HG03066 (cell line): ENCODE measurements around the gene NHEJ1.
A peak's percentile ranks its signal among the peaks of the same experiment; 100 is the strongest.

ENCODE experiments used
- ATAC-seq: cut with Tn5 transposase; IDR thresholded peaks from one replicate; pipeline ENCODE4 v1.9.1; 2021; ENCODE audit warnings: low read depth; ENCODE audit not compliant: unreplicated experiment

Gene NHEJ1

DNA sequence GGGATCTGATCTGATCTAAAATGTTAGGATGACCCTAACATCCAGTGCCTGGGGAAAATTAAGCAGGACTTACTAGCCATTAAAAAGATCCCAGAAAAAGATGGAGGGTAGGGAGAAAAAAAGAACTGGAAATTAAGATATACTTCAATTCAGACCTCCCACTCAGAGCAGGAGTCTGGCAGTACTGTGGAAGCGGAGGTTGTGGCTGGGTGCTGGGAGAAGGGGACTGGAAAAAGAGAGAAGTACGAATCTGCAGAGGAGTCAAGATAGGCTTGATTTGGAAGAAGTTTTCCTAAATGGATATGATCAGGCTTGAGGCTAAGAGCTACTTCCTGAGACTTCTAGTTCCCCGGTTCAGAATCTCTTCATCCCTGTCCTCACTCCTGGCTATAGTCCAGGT lies 66.4 kb downstream of the NHEJ1 start:
- ATAC-seq = no peak

DNA sequence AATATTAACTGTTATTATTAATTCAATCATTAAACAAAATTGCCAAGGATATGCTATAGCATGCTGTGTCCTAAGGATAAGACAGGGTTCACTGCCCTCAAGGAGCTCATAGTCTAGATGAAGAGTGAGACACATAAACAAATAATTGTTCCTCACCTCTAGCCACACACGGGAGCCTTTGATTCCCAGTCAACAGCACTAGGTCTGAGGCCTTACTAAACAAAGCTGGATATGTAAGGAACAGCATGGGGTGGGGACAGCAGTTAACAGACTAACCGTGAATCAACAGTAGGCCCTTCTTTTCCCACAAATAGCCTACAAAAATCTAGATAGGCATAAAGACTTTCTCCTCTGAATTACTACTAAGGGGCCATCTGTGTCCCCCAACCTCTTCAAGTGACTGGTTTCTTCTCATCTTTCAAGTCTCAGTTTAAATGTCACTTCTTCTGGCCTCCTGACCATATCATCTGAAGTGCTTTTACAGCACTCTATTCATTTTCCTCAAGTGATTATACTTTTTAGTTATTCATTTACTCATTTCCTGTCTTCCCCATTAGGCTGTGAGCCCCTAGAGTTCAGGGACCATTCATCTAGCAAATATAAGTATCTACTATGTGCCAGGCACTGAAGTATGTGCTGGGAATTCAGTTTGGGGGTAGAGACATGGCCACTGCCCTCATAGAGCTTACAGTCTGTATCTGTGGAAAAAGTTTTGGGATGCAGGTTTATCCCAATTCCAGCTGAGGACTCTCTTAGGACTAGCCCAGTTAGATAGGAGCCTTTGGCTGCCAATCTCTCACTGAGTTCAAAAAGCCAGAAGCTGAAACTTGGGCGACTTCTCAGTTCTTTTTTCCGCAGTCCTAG lies 69.9 kb downstream of the NHEJ1 start:
- no peak for ATAC-seq

DNA sequence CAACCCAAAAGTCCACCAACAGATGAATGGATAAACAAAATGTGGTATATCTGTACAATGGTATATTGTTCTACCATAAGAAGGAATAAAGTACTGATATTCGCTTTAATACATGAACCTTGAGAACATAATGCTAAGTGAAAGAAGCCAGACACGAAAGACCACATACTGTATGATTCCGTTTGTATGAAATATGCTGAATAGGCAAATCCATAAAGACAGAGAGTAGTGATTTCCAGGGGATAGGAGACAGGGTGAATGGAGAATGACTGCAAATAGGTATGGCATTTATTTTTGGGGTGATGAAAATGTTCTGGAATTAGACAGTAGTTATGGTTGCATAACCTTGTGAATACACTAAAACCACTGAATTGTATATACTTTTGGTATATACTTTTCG lies 71.3 kb downstream of the NHEJ1 start:
- ATAC-seq = no peak

DNA sequence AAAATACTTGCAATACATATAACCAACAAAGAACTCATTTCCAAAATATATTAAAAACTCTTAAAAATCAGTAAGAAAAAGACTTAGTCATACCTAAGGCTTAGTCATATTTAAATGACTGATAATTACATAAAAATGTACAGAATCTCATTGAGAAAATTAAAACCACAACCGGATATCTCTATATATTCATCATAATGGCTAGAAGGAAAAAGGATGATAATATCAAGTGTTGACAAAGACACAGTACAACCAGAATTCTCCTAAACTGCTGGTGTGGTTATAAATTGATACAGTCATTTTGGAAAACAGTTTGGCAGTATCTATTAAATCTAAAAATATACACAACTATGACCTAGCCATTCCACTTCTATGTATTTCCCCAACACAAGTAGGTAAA lies 72.8 kb downstream of the NHEJ1 start:
- no peak for ATAC-seq

DNA sequence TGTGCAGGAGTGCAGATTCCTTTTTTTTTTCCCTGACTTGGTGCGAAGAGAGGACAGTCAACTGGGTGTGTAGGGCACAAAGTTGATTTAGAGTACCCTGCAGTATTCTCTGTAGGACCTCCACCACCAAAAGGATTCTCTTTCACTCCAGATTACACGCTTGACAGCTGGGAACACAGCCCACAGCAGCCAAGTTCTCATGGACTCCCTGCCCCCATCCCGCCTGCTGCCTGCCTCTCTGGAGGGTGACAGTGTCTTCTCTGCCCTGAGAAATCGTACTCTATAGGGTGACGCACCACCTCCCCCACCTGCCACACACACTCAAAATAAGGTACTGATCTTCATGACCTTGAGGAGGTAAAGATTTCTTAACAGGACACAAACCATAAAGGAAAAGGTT lies 73.3 kb downstream of the NHEJ1 start:
- no peak for ATAC-seq

DNA sequence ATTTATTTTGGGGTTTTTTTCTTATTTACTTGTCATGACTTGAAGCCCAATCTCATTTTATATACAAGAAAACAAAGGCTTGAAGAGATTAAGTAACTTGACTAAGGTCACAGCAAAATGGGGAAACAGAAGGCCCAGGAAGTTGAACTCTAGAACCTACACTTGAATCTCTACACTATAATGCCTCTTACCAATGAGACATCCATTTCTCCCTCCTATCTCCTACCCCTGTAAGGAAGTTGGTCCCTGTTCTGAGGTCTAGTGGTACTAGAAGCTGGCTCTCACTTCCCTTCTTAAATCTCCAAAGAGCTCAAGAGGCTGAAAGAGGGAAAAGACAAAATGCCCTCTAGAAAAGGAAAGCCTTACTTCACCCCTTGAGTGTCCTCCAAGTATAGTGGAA lies 74.4 kb downstream of the NHEJ1 start:
- no peak for ATAC-seq

DNA sequence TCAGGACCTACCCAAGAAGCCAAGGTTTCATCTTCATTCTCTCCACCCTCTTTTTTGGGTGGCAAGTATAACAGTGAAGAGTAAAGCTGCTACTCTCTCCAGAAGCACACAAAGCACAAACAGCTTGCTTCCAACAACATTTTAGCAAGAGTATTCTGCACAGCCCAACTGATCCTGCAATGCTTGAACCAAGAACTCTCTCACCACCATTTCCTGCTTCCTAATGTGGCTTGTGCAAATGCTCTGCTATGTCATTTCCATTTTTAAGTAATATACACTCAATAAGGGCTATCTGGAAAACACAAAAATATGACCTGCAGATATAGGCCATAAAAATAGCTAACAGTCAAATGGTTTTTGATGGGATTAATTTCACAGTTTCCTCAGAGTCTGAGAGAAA lies 75.8 kb downstream of the NHEJ1 start:
- ATAC-seq = no peak

DNA sequence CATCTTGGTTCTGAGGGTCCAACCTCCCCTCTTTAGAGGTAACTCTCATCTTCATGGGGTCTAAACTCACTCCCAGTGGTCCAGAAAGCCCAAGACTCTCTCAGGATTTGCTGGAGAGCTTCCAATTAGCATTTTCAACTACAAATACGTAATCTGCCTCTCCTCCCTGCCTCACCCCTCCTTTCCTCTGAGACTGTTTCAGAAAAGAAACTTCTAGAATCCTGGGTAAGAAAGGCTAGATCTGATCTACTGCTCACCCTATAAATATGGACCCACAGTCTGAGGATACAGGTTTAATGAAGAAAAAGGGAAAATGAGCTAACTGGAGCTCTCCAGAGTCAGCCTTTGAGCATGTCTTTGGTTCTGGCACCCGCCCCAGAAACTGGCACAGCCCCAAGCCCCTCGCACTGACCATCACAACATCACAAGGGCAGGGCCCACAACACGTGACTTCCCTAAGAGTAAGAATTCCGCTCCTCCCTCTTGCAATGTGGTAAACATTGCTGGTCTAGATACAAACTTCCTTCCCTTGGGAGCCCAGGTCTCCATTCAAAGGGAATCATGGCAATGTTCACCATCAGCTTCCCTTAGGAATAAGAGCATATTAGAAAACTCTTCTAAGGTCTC lies 78.2 kb downstream of the NHEJ1 start:
- ATAC-seq = no peak

DNA sequence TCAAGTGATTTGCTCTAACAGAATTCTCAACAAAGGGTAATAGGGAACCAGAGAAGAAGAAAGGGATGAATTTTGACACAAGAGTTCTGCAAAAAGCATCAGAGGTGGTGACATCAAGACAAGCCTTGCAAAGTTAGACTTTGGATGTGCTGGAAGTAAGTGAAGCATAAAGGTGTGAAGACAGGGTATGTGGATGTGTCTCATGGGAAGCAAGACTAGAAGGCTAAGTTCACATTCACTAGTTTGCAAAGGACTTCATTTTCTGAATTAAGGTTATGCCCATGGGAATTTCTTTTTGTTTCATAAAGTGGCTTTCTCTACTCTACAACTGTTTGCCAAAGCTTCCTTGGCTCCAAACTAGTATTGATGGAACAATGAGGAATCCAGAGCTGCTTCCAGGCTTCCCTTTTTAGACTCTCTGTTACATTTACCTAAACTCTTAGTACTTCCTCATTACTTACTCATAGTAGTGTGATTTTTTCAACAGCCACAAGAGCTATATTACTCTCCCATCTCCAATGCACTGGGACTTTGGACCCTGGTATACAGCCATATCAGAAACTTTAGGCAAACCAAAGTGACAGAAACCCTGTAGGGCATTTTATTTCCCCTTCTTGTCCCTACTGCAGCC lies 78.8 kb downstream of the NHEJ1 start:
- peak; percentile 58 for ATAC-seq

DNA sequence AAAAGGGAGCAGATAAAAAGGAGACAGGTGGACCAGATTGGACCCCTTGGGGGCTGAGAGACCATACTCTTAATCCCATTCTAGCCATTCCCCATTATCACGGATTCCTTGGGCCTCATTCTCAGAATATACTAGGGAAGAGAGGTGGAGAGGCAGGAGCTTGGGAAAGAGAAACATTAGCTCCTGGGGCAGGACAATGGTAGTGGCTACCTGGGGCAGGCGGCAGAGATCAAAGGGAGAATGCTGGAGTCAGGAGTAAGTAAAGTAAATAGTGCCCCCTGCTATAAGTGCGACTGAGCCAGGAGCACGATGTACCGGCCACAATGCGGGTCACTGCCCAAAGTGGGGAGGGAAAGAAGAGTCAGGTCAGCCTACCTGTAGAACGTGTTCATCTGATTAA lies 79.5 kb downstream of the NHEJ1 start:
- ATAC-seq = no peak

DNA sequence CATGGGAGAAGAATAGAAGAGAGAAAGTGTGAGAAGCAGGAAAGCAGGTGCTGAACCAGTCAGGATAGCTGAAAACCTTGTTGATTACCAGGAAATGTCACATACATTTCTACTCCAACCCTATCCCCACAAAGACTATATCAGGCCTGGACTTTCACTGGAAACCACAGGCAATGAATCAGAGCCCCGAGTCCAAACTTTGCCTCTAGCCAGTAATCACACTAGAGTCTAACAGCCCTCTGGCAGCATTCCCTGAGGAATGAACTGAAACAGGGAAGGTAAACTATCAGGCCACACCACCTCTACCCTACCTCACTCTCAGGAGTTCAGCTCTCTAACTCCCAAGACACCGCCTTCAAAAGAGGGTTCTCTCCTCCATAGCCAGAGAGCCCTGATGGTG lies 81.2 kb downstream of the NHEJ1 start:
- no peak for ATAC-seq

DNA sequence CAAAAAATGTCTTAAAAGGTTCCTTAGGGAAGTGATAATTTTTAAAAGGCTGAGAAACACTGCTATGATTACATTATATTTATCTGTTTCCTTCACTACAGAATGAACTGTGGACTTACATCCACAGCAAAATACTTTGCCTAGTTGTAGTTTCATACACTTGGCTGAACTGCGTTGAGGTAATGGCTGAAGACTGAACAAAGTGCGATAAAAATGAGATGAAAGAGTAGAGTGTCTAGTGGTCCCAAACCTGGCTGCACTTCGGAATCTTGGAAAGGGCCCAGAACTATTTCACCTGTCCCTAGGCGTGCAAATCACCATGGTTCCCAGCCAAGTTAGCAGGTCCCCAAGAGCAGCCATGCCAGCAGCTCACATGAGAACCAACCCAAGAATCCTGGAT lies 81.7 kb downstream of the NHEJ1 start:
- no peak for ATAC-seq

DNA sequence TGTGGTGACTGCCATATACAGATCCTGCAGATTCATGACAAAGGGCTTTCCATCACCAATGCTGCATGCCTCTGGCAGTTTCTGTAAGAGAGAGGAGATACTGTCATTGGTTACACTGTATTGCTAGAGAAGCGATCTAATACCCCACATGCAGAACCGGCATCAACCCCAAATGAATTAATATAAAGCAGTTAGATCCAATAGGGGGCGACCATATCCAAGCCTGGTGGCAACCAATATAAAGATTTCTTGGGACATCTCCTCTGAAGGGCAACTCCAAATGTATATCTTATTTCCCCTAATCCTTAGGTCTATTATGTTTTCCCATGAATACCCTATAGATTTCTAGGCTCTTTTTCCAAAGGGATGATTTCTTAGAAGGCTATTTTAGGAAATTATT lies 82.5 kb downstream of the NHEJ1 start:
- ATAC-seq = no peak

DNA sequence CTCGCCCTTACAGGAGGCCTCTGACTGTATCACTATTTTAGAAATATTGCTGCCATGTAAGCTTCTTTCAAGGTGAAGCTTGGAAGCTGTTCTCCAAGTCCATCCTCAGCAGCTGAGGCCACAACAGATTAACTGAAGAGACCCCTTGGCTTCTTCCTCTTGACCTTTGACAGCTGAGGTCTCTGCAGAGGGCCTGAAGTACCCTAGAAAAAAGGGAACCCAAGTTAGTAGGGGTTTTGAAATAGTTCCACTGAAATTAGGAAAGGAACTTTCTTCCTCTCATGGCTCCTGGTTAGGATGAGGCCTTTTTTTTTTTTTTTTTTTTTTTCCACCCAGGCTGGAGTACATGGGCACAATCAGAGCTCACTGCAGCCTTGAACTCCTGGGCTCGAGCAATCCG lies 84.4 kb downstream of the NHEJ1 start:
- no peak for ATAC-seq

DNA sequence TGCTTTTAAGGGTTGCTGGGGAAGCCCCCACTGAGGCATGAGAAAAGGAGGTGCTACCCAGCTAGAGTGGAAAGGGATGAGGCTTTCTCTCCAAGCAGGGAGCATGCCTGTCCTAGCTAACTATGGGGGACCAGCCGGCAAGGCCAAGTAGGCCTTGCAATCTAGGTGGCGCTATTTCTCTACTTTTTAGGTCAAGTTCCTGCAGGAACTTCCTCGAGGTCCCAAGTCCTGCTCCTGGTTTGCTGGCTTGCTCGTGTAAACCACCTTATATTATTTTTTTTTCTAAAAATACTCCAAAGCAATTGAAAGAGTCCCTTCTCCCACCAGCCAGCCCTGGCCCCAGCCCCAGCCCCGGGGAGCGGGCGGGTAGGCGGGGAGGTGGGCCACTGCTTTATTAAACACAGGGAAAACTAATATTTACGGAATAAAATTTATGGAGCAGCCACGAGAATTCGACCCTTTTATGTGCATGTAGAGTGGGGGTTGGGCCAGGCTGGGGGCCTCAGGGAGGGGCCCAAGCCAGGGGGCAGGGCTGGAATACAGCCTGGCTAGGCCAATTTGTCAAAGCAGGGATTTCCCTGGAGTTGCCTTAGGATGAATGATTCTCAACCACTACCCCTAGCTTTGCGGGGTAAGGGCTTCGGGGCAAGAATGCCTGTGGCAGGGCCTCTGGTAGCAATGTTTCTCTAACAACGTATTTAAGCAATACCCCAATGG lies 87.0 kb downstream of the NHEJ1 start:
- no peak for ATAC-seq

DNA sequence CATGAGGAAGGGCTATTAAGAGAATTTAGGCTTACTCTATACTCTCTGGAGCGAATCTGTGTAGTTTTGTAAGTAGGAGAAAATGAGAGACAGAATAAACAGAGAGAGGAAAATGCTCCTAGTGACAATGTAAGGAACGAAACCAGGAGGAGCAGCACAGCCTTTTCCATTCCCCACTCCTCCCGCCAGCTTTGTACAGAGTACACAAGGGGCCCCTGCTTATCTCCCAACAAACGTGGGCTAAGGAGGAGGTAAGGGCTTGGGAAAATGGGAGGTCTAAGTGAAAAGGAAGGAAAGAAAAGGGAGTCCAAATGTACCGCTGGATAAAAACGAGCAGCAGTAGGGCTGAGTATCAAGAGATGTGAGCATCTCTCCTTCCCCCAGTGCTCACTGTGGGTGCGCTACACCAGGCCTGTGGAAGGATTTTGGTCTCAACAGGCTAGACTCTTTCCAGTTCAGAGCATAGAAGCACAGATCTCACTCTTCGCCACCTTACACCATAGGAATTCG lies 87.8 kb downstream of the NHEJ1 start:
- ATAC-seq = no peak

DNA sequence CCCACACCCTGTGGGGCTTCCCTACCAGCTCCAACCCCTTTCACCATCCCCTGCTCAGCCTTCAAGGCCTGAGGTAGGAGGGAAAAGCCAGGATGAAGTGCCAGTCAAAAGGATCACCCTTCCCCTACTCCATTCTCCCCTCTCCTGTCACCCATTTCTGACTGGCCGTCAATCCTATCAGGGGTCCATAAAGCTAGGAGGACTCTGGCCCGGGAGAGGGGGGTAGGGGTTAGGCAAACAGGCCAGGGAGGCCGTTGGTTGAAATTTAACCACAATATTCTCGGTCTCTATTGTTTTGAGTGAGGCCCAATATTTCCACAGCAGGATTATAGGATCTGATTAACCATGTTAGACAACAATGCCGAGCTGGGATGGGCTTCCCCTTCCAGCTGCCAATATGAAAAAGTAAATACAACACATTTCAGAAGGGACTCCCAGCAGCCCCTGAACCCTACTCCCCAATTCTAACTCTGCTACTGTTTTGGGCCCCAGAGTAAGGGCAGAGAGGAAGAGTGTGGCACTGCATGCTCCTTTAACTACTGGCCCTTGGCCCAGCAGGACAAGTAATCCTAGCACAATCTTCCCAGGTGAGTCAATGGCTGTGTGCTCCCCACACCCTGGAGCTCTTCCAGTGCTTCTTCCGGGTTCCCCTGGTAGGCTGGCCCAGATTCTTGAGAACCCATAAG lies 89.3 kb downstream of the NHEJ1 start:
- ATAC-seq = no peak

DNA sequence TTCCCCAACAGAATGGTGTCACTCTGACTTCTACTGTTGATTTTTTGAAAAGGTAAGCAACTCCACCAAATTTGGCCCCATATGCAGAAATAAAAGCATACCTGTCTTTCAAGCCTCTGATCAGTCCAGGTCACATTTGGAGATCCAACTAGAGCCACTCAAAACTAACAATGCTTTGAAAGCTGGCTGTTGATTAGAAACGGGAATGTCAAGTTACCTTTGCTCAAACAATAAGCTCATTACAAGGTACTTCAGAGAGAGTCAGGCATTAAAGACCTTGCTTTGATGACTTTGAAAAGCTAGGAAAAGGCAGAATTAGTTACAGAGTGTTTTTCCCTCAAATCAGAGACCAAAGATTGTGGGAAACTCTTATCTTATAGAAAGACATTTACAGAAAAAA lies 95.1 kb downstream of the NHEJ1 start:
- ATAC-seq = no peak

DNA sequence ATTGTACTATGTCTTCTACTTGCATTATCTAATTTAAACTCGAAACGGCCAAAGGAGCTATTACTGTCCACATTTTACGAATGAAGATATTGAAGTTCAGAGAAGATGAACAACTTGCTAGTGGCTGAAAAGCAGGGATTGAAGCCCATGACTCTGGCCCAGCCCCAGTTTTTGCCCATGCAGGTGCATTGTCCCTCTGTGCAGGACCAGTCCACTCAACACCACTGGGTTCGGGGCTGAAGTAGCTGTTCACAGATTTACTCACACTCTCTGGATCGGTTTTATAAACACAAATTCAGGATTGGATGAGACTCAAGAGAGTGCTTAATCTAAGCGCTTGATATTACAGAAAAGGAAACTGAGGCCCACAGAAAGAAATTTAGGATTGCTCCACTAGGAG lies 98.5 kb downstream of the NHEJ1 start:
- ATAC-seq = no peak
